ENCODE measurements around the gene IFNL1. TPM values are rescaled to one million over a fixed set of nuclear protein-coding genes. Genes with fewer than 3 reads are reported as not detected.

Gene IFNL1
- total RNA-seq, 1 experiment from 2014 or later = not detected

DNA sequence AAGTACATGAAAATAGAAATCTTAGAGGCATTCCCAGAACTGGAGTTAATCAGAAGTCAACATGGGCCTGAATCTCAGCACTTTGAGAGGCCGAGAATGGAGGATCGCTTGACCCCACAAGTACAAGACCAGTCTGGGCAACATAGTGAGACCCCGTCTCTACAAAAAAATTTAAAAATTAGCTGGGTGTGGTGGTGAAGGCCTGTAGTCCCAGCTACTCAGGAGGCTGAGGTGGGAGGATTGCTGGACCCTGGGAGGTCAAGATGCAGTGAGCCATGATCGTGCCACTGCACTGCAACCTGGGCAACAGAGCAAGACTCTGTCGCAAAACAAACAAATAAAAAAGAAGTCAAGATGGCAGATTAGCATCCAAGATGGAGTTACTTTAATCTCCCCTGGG is 19.5 kb upstream of the IFNL1 start:
- no peaks in the 10 kb centered on the region for H3K36me3 Mint-ChIP-seq
- H3K4me3 Mint-ChIP-seq = no peak overlapping the region
- H3K27ac Mint-ChIP-seq = no peak overlapping the region
- peaks cover 1% of the 10 kb centered on the region; the same call in 1 of the 2 replicates for H3K9me3 Mint-ChIP-seq
- no peak for ATAC-seq
- H3K4me1 Mint-ChIP-seq = no peaks in the 10 kb centered on the region
- ChIA-PET CTCF (interaction anchor here (1.2 kb wide), 1 partner anchor 11 kb away, joined by 4 read pairs; no protein-coding TSS in a partner anchor), POLR2A (no interaction called here)
- no peak for DNase-seq (ENCODE audit: low spot score)
- TF ChIP-seq ZNF121 (CRISPR knock-in tag; IDR thresholded peaks at IDR 0.05) (0 out of 2 replicates have a peak, but pooled peaks have one; percentile 25), NR2C2 (CRISPR knock-in tag; IDR thresholded peaks at IDR 0.05) (no peak)
- H3K27me3 Mint-ChIP-seq (ENCODE audit: low read depth) = peaks cover 47% of the 10 kb centered on the region

DNA sequence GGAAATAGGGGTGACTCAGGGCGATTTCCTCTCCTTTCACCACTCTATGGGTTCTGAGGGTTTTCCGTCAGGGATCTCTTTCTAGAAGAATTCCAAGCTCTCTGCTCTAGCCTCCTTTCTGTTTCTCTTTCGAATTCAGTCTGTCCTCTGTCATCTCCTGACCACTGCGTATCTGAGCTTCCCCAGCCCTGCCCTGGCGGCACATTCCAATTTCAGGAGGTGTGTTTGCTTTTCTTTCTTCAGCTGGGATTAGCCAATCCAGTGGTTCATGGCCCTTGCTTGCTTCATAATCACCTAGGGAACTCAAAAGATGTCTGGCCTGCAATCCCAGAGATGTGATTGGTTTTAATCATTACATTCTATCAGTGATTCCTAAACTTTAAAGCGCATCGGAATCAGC is 18.6 kb upstream of the IFNL1 start:
- ATAC-seq (no peak), DNase-seq (ENCODE audit: low spot score) (no peak)
- Mint-ChIP-seq H3K9me3 (peaks cover 8% of the 10 kb centered on the region), H3K4me3 (no peak overlapping the region), H3K27me3 (ENCODE audit: low read depth) (peaks cover 53% of the 10 kb centered on the region), H3K36me3 (no peaks in the 10 kb centered on the region), H3K27ac (no peak overlapping the region; the same call in 1 of the 2 replicates), H3K4me1 (no peaks in the 10 kb centered on the region)
- POLR2A ChIA-PET = no interaction called here
- CTCF ChIA-PET = interaction anchor here (0.5 to 1.2 kb wide), 3 partner anchors 12 to 316 kb away, joined by 3 to 4 read pairs (median 4); no protein-coding TSS in a partner anchor
- TF ChIP-seq, protein P1, sequence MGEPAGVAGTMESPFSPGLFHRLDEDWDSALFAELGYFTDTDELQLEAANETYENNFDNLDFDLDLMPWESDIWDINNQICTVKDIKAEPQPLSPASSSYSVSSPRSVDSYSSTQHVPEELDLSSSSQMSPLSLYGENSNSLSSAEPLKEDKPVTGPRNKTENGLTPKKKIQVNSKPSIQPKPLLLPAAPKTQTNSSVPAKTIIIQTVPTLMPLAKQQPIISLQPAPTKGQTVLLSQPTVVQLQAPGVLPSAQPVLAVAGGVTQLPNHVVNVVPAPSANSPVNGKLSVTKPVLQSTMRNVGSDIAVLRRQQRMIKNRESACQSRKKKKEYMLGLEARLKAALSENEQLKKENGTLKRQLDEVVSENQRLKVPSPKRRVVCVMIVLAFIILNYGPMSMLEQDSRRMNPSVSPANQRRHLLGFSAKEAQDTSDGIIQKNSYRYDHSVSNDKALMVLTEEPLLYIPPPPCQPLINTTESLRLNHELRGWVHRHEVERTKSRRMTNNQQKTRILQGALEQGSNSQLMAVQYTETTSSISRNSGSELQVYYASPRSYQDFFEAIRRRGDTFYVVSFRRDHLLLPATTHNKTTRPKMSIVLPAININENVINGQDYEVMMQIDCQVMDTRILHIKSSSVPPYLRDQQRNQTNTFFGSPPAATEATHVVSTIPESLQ (CRISPR knock-in tag; IDR thresholded peaks at IDR 0.05) = no peak
- TF ChIP-seq NFYB (CRISPR knock-in tag; conservative IDR thresholded peaks at IDR 0.05; ENCODE audit: low read depth) (no peak), ZNF219 (CRISPR knock-in tag; IDR thresholded peaks at IDR 0.05; ENCODE audit: borderline replicate concordance) (no peak), JAZF1 (CRISPR knock-in tag; IDR thresholded peaks at IDR 0.05) (no peak), RELA (CRISPR knock-in tag; IDR thresholded peaks at IDR 0.05; ENCODE audit: borderline replicate concordance) (no peak), NFE2L1 (CRISPR knock-in tag; IDR thresholded peaks at IDR 0.05) (no peak), CREM (CRISPR knock-in tag; IDR thresholded peaks at IDR 0.05) (no peak), TEAD1 (CRISPR knock-in tag; IDR thresholded peaks at IDR 0.05) (no peak), JUN (CRISPR knock-in tag; IDR thresholded peaks at IDR 0.05) (no peak), HMGA2 (CRISPR knock-in tag; IDR thresholded peaks at IDR 0.05) (no peak), ZNF317 (CRISPR knock-in tag; IDR thresholded peaks at IDR 0.05; ENCODE audit: borderline replicate concordance, low read depth) (no peak)
- TF ChIP-seq, protein P2, sequence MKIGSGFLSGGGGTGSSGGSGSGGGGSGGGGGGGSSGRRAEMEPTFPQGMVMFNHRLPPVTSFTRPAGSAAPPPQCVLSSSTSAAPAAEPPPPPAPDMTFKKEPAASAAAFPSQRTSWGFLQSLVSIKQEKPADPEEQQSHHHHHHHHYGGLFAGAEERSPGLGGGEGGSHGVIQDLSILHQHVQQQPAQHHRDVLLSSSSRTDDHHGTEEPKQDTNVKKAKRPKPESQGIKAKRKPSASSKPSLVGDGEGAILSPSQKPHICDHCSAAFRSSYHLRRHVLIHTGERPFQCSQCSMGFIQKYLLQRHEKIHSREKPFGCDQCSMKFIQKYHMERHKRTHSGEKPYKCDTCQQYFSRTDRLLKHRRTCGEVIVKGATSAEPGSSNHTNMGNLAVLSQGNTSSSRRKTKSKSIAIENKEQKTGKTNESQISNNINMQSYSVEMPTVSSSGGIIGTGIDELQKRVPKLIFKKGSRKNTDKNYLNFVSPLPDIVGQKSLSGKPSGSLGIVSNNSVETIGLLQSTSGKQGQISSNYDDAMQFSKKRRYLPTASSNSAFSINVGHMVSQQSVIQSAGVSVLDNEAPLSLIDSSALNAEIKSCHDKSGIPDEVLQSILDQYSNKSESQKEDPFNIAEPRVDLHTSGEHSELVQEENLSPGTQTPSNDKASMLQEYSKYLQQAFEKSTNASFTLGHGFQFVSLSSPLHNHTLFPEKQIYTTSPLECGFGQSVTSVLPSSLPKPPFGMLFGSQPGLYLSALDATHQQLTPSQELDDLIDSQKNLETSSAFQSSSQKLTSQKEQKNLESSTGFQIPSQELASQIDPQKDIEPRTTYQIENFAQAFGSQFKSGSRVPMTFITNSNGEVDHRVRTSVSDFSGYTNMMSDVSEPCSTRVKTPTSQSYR (CRISPR knock-in tag; IDR thresholded peaks at IDR 0.05) = no peak
- TF ChIP-seq, protein P3, sequence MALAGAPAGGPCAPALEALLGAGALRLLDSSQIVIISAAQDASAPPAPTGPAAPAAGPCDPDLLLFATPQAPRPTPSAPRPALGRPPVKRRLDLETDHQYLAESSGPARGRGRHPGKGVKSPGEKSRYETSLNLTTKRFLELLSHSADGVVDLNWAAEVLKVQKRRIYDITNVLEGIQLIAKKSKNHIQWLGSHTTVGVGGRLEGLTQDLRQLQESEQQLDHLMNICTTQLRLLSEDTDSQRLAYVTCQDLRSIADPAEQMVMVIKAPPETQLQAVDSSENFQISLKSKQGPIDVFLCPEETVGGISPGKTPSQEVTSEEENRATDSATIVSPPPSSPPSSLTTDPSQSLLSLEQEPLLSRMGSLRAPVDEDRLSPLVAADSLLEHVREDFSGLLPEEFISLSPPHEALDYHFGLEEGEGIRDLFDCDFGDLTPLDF (CRISPR knock-in tag; IDR thresholded peaks at IDR 0.05) = no peak
- TF ChIP-seq, protein P4, sequence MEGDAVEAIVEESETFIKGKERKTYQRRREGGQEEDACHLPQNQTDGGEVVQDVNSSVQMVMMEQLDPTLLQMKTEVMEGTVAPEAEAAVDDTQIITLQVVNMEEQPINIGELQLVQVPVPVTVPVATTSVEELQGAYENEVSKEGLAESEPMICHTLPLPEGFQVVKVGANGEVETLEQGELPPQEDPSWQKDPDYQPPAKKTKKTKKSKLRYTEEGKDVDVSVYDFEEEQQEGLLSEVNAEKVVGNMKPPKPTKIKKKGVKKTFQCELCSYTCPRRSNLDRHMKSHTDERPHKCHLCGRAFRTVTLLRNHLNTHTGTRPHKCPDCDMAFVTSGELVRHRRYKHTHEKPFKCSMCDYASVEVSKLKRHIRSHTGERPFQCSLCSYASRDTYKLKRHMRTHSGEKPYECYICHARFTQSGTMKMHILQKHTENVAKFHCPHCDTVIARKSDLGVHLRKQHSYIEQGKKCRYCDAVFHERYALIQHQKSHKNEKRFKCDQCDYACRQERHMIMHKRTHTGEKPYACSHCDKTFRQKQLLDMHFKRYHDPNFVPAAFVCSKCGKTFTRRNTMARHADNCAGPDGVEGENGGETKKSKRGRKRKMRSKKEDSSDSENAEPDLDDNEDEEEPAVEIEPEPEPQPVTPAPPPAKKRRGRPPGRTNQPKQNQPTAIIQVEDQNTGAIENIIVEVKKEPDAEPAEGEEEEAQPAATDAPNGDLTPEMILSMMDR (IDR thresholded peaks at IDR 0.05) = no peak

DNA sequence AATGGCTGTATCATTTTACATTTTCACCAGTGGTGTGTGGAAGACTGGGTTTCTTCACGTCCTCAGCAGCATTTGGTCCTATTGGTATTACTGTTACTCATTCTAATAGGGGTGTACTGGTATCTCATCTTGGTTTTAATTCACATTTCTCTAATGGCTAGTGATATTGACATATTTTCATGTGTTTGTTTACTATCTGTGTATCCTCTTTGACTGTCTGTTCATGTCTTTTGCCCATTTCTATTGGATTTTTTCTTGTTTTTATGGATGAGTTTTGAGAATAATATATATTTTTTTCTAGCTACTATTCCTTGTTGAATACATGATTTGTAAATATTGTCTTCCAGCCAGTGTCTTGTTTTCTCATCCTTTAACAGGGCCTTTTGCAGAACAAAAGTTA is 14.2 kb upstream of the IFNL1 start:
- ChIA-PET CTCF (no interaction called here), POLR2A (no interaction called here)
- TF ChIP-seq, protein P2 (CRISPR knock-in tag; IDR thresholded peaks at IDR 0.05) = no peak
- TF ChIP-seq GRHL2 (CRISPR knock-in tag; IDR thresholded peaks at IDR 0.05; ENCODE audit: insufficient replicate concordance, severe bottlenecking) = no peak
- TF ChIP-seq, protein P5, sequence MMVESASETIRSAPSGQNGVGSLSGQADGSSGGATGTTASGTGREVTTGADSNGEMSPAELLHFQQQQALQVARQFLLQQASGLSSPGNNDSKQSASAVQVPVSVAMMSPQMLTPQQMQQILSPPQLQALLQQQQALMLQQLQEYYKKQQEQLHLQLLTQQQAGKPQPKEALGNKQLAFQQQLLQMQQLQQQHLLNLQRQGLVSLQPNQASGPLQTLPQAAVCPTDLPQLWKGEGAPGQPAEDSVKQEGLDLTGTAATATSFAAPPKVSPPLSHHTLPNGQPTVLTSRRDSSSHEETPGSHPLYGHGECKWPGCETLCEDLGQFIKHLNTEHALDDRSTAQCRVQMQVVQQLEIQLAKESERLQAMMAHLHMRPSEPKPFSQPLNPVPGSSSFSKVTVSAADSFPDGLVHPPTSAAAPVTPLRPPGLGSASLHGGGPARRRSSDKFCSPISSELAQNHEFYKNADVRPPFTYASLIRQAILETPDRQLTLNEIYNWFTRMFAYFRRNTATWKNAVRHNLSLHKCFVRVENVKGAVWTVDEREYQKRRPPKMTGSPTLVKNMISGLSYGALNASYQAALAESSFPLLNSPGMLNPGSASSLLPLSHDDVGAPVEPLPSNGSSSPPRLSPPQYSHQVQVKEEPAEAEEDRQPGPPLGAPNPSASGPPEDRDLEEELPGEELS (CRISPR knock-in tag; IDR thresholded peaks at IDR 0.05) = no peak
- TF ChIP-seq, protein P6, sequence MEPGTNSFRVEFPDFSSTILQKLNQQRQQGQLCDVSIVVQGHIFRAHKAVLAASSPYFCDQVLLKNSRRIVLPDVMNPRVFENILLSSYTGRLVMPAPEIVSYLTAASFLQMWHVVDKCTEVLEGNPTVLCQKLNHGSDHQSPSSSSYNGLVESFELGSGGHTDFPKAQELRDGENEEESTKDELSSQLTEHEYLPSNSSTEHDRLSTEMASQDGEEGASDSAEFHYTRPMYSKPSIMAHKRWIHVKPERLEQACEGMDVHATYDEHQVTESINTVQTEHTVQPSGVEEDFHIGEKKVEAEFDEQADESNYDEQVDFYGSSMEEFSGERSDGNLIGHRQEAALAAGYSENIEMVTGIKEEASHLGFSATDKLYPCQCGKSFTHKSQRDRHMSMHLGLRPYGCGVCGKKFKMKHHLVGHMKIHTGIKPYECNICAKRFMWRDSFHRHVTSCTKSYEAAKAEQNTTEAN (CRISPR knock-in tag; IDR thresholded peaks at IDR 0.05) = no peak

More for the DNA sequence above, 14.2 kb upstream of the IFNL1 start:
- no peak overlapping the region for H3K4me3 Mint-ChIP-seq
- H3K27me3 Mint-ChIP-seq (ENCODE audit: low read depth) = peaks cover 52% of the 10 kb centered on the region
- no peak overlapping the region for H3K27ac Mint-ChIP-seq
- H3K4me1 Mint-ChIP-seq = no peaks in the 10 kb centered on the region
- DNase-seq (ENCODE audit: low spot score) = no peak
- H3K9me3 Mint-ChIP-seq = peaks cover 8% of the 10 kb centered on the region
- H3K36me3 Mint-ChIP-seq = no peaks in the 10 kb centered on the region
- no peak for ATAC-seq

All from WTC11 (cell line).